HG03558 (cell line): ENCODE measurements around the gene VTI1A.

Source experiments
- ATAC-seq: cut with Tn5 transposase; IDR thresholded peaks from one replicate; pipeline ENCODE4 v1.9.1; 2021; ENCODE audit warnings: moderate number of reproducible peaks; ENCODE audit not compliant: unreplicated experiment; ENCODE audit errors: extremely low read depth

The VTI1A gene

DNA sequence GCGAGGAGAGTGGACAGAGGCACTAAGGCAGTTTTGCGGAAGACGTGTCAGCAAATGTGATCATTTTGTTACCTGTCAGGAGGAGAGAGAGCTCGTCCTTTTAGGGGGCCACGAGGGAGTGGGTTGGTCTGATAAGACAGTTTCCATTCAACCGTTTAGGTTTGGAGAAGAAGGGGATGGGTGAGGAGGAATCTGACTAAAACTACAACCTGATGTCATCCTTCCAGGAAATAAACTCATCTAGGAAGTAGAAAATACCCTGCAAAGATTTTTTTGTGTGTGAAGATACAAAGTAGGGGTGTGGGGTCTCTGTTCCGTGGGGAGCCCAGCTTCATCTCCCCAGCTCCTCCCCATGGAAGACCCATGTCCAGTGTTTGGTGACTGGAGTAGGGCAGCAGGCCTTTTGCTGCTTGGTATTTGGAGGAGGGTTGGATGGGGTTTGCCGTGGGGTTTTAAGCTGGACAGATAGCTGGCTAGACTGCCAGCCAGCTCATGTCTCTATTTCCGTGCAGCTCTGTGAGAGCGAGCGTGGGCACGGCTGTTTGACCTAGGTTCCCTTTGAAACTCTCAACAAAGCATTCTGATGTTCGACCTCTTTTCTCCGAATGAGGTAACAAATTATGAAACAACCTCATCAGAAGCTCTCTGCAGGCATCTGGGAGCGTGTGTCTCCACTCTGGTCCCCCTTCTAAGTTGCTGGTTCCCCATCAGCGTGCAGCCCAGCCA is 367.0 kb downstream of the VTI1A start:
- ATAC-seq, result no peak

DNA sequence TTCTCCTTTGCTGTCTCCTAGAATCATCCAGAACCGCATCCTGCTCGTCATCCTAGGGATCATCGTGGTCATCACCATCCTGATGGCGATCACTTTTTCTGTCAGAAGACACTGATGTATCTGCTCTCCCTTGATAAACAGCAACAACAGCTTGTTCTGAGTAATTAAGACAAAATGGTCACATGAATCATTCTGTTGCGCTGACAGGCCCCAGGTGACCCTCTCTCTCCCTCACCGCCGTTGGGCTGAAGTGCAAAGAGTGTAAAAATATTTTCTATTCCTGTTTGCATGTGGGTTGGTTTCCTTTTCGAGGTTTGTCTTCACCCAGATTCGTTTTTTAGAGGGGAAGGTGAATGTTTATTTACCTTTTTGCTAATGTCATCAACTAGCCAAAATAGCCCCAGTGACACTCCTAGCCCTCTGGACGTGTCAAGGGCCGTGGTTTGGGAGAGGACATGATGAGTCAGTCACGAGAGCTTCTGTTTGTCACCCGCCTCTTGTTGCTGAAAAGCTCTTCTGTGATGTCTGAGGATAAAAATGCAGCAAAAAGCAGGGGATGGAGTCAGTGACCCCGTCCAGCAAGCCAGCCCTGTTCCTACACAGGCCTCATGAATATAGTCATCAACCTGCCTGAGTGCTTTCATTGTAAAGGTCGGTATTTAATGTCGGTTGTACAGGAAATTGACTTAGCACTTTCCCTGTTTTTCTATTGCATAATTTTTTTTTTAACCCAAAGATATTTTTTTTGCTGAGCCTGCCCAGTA is 368.4 kb downstream of the VTI1A start:
- no peak for ATAC-seq

DNA sequence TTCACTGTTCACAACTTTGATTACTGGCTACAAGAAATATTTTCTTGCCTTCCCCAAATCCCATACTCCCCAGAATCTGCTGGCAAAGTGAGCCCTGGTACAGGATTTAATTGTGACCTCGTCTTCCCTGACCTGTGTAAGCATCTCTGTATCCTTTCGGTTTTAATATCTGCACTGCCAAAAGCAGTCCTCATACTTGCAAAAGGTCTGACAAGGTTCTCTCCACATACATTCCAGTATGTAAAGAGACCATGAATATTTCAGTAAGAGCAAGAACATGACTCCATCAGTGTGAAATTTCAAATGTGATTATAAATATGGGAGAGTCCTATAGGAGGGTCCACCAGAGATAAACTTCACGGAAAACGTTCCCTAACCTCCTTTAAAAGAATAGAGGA is 369.0 kb downstream of the VTI1A start:
- ATAC-seq, result no peak

DNA sequence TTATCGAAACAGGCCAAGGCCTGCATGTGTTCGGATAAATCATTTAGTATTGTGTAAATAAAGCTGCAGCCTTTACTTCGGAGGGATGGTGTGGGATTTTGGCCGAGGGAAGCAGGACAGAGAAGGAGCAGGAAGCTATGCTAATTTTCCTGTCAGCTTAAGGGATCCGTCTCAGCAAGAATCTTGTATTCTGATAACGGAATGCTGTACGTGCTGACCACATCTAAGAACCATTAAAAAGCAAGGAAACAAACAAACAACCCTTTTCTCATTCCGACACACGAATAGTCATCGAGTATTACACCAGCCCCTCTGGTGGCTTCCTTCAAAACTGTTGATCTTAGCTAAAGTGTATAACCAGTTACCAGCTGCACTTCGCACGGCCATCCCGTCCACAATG is 369.9 kb downstream of the VTI1A start:
- no peak for ATAC-seq

DNA sequence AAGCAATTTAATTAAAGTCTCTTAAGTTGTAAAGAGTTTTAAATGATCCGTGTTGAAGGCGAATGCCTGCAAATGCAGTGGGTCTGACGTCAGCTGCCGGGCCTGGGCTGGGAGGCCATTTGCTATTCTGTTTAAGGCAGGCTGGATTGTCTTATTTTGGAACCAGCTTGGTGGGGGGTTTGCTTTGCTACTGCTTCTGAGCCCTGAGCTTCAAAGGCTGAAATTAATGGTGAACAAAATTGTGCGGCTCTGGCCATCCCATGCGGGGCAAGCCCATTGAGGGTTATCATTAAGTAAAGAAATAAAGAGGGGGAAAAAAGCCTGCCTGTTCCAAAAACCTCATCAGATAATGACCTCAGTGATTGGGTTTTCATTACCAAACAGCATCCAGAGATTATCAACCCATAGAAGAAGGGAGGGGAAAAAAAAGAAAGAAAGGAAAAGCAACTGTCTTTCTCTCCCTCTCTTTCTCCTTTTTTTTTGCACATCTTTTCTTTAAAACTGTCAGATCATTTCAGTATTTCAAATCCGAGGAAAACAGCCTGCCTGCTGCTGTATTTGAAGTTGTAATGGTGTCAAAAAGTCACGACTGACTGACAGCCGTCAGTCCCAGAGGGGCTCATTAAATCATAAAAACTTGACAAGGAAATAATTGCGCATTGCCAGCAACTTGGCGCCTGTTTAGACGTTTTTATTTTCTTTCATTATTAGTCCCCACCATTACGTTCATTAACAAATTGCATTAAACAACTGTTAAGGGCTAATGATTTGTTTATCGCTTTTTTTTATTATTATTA is 371.2 kb downstream of the VTI1A start:
- ATAC-seq, result no peak

DNA sequence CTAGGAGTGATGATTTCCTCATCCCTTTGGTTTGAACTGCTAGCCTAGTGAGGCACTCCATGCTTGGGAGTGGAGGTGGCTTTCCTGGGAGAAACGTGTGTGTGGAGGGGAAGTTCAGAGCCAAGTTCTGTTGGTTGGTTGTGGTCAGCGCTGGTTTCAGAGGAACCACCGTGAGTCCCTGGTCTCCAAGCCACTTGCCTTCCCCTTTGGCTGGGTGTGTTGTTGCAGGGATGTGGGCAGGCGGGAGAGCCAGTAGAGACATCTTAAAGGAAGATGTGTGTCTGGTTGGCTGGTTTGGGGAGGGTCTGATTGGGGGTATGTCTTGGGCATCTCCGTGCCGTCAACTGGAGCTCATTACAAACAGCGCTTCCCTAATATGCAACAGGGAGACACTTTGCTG is 372.2 kb downstream of the VTI1A start:
- ATAC-seq, result no peak

DNA sequence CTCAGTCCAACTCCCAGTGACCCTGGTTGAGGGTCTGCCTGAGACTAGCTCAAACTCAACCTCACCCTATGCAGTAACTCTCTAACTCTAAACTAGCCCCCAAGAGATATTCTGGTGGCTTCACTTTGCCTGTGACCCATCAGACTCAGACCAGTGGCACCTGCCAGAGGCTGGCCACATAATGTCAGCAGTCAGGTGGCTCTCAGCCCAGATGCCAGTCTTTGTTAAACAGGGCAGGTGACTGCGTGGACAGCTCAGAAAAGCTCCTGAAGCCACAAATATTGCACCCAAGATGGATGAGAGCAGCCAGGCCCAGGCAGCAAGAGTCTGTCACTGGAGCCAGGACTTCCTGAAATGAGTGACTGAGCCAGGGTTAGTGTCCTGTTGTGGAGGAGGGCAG is 373.3 kb downstream of the VTI1A start:
- ATAC-seq, result no peak

DNA sequence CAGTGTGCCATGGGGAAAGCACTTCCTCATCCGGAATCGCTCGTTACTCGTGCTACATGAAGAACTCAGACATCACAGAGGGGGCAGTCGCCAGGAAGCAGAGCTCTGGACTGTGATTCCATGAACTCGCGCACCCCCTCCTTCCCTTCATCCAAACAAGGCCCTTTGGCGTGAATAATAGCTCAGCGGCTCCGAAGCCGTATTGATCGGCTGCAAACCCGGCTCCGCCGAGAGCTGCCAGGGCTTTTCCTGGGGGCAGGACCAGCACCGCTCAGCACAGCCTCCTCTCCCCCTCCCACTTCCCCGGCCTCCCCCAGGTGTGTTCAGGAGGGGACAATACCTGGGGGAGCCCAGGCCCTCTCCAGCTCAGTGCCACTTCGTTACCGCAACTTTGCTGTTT is 374.0 kb downstream of the VTI1A start:
- ATAC-seq, result no peak

DNA sequence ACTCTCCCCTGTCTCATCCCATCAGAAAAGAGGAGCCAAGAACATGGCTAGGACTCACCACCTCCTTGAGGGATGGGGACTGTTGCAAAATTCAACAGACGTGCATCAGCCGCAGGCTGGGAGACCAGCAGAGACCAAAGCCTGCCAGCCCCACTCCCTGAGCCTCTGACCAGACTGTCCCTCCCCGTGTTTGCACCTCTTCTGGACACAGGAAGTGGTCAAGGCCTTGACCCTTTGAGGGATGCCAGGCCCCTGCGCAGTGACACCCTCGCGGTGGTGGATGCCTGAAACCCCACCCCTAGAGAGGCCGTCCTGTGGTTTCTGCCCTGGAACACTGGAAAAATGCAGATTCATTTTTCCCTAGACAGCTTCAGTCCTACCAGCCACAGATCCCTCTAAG is 374.6 kb downstream of the VTI1A start:
- no peak for ATAC-seq

DNA sequence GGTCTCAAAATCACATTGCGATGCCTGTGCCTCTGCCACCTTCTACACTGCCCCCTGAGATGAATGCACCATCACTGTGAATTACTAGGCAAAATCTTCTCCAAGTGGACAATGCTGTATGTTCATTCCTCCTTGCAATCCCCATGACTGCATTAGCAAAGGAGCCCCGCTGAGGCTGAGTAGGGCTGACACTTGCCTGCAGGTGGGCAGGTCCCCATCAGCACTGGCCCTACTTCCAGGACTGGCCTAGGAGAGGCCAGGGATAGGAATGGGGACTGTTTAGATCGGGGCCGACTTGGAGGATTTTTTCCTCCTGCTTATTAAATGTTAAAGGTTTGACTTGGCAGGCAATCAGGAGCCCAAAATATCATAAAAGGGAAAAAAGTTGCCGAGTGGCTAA is 376.0 kb downstream of the VTI1A start:
- no peak for ATAC-seq

DNA sequence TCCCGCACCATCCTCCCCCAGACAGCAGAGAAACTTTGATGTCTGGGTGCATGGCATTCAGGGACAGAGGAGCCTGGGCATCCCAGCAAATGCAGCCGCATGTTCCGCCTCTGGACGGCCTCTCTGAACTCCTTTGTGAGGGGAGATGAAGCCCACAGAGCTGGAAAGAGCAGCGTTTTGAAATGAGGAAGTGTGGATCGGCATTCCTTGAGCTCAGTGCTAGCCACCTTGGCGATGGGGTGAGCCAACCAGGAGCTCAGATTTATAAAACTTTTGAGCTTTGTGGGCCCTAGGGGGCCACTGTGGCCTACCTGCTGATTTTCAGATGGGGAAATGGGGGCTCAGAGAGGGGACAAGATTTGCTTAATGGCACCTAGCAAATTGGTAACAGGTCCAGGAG is 376.6 kb downstream of the VTI1A start:
- no peak for ATAC-seq

DNA sequence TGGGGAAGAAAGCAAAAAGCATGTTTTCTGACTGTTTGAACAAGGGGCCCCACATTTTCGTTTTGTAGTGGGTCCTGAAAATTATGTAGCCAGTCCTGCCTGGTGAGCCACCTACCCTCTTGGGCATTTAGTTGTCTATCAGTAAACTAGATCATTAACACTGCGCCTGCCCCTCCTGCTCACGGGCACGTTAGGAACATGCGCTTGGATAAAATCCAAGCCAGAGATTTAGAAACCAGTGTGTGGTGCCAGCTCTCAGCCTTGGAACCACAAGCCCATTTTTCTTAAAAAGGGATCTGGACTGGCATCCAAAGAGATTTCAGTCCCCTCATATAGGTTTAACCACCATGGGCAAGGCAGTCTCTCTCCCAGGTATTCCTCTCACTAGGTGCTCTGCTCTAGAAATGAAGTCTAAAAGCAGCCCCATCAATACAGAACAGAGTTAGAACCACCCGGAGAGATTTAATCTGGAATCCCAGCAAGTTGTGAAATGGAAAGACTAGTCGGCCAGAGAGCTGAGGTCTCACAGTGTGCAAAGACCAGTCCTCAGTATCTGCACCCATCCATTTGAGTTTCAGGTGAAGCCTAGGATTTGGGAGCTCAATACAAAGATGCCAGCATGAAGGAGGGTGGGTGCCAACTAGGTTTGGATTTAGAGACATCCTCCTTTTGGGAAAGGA is 379.1 kb downstream of the VTI1A start:
- ATAC-seq, result no peak

DNA sequence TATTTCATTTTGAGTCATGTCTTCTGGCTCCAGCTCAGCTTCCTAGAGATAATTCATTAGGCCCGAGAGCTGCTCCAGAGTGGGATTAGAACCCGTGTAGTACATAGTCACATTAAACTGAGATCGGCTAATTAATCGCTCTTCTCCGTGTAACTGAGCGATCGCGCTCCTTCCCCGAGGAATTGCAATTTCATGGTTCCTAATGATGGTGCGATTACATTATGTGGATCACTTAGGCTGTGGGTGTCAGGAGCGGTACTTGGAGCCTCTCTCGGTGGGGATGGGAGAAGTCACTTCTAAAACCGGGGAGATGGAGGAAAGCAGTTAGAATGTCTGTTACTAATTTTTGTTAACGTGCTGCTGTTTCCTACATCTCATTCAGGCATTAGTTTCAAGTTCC is 380.1 kb downstream of the VTI1A start:
- no peak for ATAC-seq

DNA sequence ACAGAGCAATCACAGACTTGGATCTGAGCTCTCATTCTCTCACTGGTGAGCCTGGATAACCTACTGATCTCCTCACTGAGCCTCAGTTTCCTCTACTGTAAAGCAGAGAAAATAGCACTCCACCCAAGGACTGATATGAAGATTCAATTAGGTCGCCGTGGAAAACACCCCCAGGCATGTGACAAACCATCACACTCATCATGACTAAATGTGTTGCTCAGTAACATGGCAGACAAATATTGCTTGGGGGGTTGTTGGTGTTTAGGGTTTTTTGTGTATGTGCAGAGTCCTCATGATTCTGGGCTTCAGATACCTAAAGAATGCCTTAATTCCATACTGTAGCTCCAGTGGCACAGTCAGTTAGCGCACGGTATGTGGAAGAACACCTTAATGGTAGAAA is 380.9 kb downstream of the VTI1A start:
- no peak for ATAC-seq

DNA sequence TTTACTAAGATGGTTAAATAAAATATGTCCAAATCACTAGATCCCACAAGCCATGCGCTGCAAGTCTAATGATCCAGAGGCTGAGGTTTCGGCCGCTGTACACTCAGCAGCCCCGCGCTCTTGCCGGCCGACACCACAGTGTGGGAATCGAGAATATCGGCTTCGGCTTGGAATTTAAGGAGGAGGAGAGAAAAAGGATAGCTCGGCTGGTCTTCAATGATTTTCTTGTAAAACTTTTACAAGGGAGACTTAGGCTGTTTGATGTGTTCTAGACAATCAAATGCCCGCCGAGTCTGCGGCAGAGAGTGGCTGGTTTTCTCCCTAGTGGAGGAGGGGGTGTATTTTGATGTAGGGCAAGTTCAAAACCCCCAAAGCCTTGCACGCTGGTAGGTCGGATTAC is 384.8 kb downstream of the VTI1A start:
- no peak for ATAC-seq

DNA sequence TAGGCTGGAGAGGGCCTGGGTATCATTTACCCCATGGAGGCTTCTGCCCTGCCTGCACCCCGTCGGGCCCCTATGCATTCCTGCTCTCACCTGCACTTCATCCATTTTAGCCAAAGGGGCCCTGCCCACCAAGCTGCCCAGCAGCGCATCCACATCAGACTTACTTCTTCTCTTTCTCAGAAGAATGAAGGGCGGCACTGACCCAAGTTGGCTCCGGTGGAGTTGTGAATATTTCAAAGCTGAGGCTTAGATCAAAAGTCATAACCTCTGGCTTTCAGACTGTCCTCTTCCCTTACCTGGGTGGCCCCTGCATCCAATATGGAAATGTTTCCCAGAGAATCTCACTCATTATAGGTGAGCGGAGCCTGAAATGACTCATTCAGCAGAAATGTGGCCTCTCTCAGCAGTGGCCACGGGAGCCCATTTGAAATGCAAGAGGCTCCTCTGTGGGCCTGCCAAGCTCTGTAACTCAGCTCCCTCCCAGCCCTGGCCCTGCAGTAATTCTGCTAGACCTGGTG is 385.4 kb downstream of the VTI1A start:
- ATAC-seq, result no peak

DNA sequence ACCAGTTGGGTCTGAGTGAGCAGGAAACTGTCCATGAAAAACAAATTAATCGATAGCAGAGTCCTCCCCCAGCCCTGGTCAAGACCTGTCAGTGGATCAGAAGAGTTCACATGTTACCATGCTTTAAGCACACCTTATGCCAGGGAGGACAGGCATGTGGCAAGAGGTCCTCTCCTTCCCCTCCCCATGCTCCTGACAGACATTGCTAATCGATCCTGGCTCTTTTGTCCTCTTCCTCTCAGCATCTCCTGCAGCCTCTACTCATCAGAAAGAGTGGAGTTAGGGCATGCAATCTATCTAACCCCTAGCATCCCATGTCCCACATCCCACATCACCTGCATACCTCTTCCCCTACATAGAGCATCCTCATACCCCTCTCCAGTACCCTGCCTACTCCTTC is 385.9 kb downstream of the VTI1A start:
- ATAC-seq, result no peak

DNA sequence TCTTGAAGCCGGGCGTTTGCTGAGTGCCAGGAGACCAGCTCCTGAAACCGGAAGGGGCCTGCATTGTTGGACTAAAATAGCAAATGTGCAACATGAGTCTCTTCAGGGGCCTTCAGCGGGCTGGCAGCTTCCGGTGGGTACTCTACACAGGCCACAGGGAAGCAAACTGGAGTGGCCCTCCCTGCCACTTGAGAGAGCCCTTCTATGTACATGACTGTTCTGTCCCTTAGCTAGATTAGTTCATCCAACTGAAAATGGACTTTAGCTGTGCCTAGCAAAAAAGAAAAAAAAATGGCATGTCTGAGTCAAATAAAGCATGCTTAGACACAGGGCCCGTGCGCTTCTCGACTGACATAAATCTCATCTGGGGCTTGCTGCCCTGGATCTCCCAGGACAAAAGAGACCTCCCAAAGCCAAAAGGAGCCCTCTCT is 387.8 kb downstream of the VTI1A start:
- no peak for ATAC-seq

DNA sequence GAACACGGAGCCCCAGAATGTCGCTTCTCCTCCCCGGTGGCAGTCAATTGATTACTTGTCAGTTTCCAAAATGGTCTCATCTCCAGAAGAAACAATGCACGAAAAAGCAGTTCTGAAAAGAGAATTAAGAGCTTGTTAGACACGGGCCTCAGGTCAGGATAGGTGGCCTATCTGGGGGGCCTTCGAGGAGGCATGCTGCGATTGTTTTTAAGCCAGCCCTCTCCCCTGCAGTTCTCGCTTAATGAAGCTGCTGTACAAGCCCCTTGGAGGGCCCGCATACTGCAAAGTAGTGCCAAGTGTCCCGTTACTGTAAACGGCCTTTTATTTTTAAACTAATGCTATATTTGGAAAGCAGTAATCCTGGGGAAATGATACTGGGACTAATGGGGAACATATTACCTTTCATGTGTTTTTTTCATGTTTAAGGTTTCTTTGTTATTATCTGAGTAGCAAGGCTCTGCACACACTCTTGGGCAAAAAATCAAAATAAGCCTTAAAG is 388.3 kb downstream of the VTI1A start:
- ATAC-seq, result no peak

DNA sequence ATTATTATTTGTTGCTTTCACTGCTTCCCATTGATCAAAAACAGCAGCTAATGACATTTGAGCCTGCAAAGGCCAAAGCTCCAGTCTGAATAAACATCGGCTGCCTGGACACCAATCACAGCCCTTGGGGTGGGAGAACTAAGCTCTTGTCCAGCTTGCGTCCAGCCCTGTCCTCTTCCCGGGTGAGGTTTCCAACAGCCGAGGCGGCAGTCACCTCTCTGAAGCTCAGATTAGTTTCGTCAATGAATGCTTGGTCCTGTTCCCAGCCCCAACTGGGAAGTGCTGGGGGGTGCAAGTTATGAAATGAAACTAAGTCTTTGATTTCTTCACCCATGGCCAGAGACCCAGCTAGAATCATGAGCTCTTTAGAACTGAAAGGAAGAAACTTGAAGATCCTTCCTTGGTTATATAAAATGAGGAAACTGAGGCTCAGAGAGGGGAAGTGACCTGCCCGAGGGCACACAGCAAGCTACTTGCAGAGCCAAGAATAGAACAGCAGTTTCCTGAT is 389.0 kb downstream of the VTI1A start:
- ATAC-seq, result no peak
